HCT116 (cell line): ENCODE data around the gene AGAP1. TPM values are rescaled to one million over a fixed set of nuclear protein-coding genes. Genes with fewer than 3 reads are reported as not detected.

ENCODE experiments used
- ATAC-seq: fragments of 200-7000 bp; cut with Tn5 transposase; 2 replicates; pipeline ENCODE4 v1.9.1; 2020; ENCODE audit warnings: mild to moderate bottlenecking, moderate library complexity
- BruUV-seq: library from RNA; stranded (reverse); fragments of 400-500 nt; replicated peaks from 2 replicates; lab custom pipeline; 2021; lab: Mats Ljungman, UMichigan
- CTCF ChIA-PET: fragments of 300-600 bp; sonication (Branson Sonifier 250); formaldehyde crosslinking; loops from one replicate; lab custom pipeline; 2021; ENCODE audit warnings: antibody characterized with exemption; lab: Charles Lee
- POLR2A ChIA-PET: fragments of 300-600, 350-600 bp; sonication (Branson Sonifier 250); formaldehyde crosslinking; loops from one replicate; lab custom pipeline; 2021; ENCODE audit warnings: antibody characterized with exemption; lab: Charles Lee
- RAD21 ChIA-PET, 2 experiments: fragments of 300-600 bp; sonication (Branson Sonifier 250); formaldehyde crosslinking; loops; one replicate each; lab custom pipeline; 2023; ENCODE audit warnings: low total read pairs in 2 of 2; ENCODE audit not compliant: uncharacterized antibody in 2 of 2, unreplicated experiment in 2 of 2, low non-redundant PET in 1 of 2; lab: Charles Lee
- DNase-seq: peaks from one replicate; pipeline ENCODE4 v3.0.0-alpha.2; 2010; ENCODE audit warnings: low read depth, low spot score
- H2AFZ ChIP-seq: fragments of 200-600 bp; shearing (Covaris generic), sonication (generic); 2 replicates; pipeline ENCODE4 v1.6.1; 2017; ENCODE audit warnings: low read depth, mixed run types, mixed read lengths, antibody characterized with exemption, low read length; ENCODE audit not compliant: poor library complexity, severe bottlenecking
- H3K27ac ChIP-seq: 2 replicates; pipeline ENCODE4 v1.5.1; 2012; ENCODE audit warnings: low read depth, low read length
- H3K27me3 ChIP-seq: fragments of 200-600 bp; sonication (generic); 2 replicates; pipeline ENCODE4 v1.6.1; 2016; ENCODE audit warnings: mixed run types, low read length, mixed read lengths; ENCODE audit not compliant: insufficient read depth
- H3K36me3 ChIP-seq, 2 experiments: fragments of 200-500 bp in 1 of 2; fragments of 200-600 bp in 1 of 2; sonication (Bioruptor generic) in 1 of 2; sonication (generic) in 1 of 2; 2 replicates each; pipeline versions ENCODE4 v1.5.1 to v1.6.1; 2014 to 2016; ENCODE audit warnings: low read length in 2 of 2, inconsistent platforms in 1 of 2, mixed read lengths in 1 of 2, mixed run types in 1 of 2; ENCODE audit not compliant: insufficient read depth in 2 of 2, control insufficient read depth in 1 of 2
- H3K4me1 ChIP-seq, 2 experiments: fragments of 200-600 bp in 1 of 2; sonication (generic) in 1 of 2; 2 replicates each; pipeline versions ENCODE4 v1.5.1 to v1.6.1; 2012 to 2017; ENCODE audit warnings: low read length in 2 of 2, inconsistent platforms in 1 of 2, mild to moderate bottlenecking in 1 of 2, mixed read lengths in 1 of 2, mixed run types in 1 of 2, moderate library complexity in 1 of 2; ENCODE audit not compliant: insufficient read depth in 2 of 2, control insufficient read depth in 1 of 2
- H3K4me2 ChIP-seq: fragments of 200-600 bp; sonication (generic); 2 replicates; pipeline ENCODE4 v1.6.1; 2017; ENCODE audit warnings: mixed run types, low read length, mixed read lengths
- H3K4me3 ChIP-seq, 2 experiments: fragments of 200-600 bp in 1 of 2; sonication (generic) in 1 of 2; replicated peaks in 1 of 2; 2 replicates each; pipeline ENCODE4 v1.5.1; 2011 to 2016; ENCODE audit warnings: low read length in 2 of 2, control low read depth in 1 of 2, low read depth in 1 of 2, mild to moderate bottlenecking in 1 of 2, mixed read lengths in 1 of 2, mixed run types in 1 of 2
- H3K79me2 ChIP-seq: fragments of 200-600 bp; sonication (generic); 2 replicates; pipeline ENCODE4 v1.6.1; 2017; ENCODE audit warnings: mild to moderate bottlenecking, mixed run types, low read length, moderate library complexity, mixed read lengths; ENCODE audit not compliant: insufficient read depth
- H3K9ac ChIP-seq: fragments of 200-600 bp; sonication (generic); 2 replicates; pipeline ENCODE4 v1.6.1; 2016; ENCODE audit warnings: low read length, mixed read lengths
- H3K9me2 ChIP-seq: fragments of 200-600 bp; sonication (generic), shearing (Covaris generic); 2 replicates; pipeline ENCODE4 v1.6.1; 2017; ENCODE audit warnings: mixed run types, mild to moderate bottlenecking, moderate library complexity; ENCODE audit not compliant: insufficient read depth
- H3K9me3 ChIP-seq, 2 experiments: fragments of 200-500 bp in 1 of 2; fragments of 200-600 bp in 1 of 2; sonication (Bioruptor generic) in 1 of 2; sonication (generic) in 1 of 2; 2 replicates each; pipeline ENCODE4 v1.6.1; 2014 to 2017; ENCODE audit warnings: low read length in 2 of 2, mixed read lengths in 2 of 2, inconsistent platforms in 1 of 2, low read depth in 1 of 2, mild to moderate bottlenecking in 1 of 2, mixed run types in 1 of 2, moderate library complexity in 1 of 2; ENCODE audit not compliant: control insufficient read depth in 1 of 2, insufficient read depth in 1 of 2
- H4K20me1 ChIP-seq: fragments of 200-600 bp; sonication (generic), shearing (Covaris generic); 2 replicates; pipeline ENCODE4 v1.6.1; 2017; ENCODE audit warnings: mixed run types, mild to moderate bottlenecking, moderate library complexity; ENCODE audit not compliant: insufficient read depth
- ELF1 ChIP-seq: IDR thresholded peaks from 2 replicates; pipeline ENCODE4 v1.6.1; 2012; ENCODE audit warnings: low read depth, borderline replicate concordance
- EZH2 ChIP-seq: fragments of 200-600 bp; sonication (generic); IDR thresholded peaks from 2 replicates; pipeline ENCODE4 v1.6.1; 2017; ENCODE audit warnings: antibody characterized with exemption, mixed run types
- POLR2A ChIP-seq: IDR thresholded peaks from 2 replicates; pipeline ENCODE4 v1.7.0; 2011; ENCODE audit warnings: borderline replicate concordance; ENCODE audit not compliant: insufficient read depth, insufficient read length; ENCODE audit errors: extremely low read depth
- RAD21 ChIP-seq: IDR thresholded peaks from 2 replicates; pipeline ENCODE4 v1.6.1; 2012; ENCODE audit warnings: low read depth, mild to moderate bottlenecking
- SIN3A ChIP-seq: IDR thresholded peaks from 2 replicates; pipeline ENCODE4 v1.6.1; 2012; ENCODE audit warnings: low read depth
- SP1 ChIP-seq: IDR thresholded peaks from 2 replicates; pipeline ENCODE4 v1.6.1; 2012; ENCODE audit warnings: low read depth
- SRF ChIP-seq: IDR thresholded peaks from 2 replicates; pipeline ENCODE4 v1.6.1; 2012; ENCODE audit warnings: low read depth
- ZFX ChIP-seq: fragments of 450-650 bp; IDR thresholded peaks from 2 replicates; pipeline ENCODE4 v1.6.1; 2017
- intact Hi-C: fragments of 100-400 bp; cut with micrococcal nuclease; formaldehyde crosslinking; loops from 2 replicates; pipeline ENCODE4 v1.10.0; 2022
- total RNA-seq: library from RNA; stranded (reverse); gene quantifications from one replicate; pipeline ENCODE4 v1.2.1, GENCODE V29; 2021; ENCODE audit not compliant: unreplicated experiment
- TF ChIP-seq, protein P1 (sequence below): IDR thresholded peaks from 2 replicates; pipeline ENCODE4 v1.6.1; 2012; ENCODE audit warnings: low read depth
- TF ChIP-seq, protein P2 (sequence below): IDR thresholded peaks from 2 replicates; pipeline ENCODE4 v1.6.1; 2012
- TF ChIP-seq, protein P3 (sequence below): IDR thresholded peaks from 2 replicates; pipeline ENCODE4 v1.6.1; 2011; ENCODE audit warnings: mild to moderate bottlenecking, low read length, moderate library complexity; ENCODE audit not compliant: insufficient replicate concordance; ENCODE audit errors: extremely low read depth
- TF ChIP-seq, protein P4 (sequence below): IDR thresholded peaks from 2 replicates; pipeline ENCODE4 v1.6.1; 2012

Gene AGAP1
- total RNA-seq, 1 experiment from 2014 or later, result 43.8 TPM

DNA sequence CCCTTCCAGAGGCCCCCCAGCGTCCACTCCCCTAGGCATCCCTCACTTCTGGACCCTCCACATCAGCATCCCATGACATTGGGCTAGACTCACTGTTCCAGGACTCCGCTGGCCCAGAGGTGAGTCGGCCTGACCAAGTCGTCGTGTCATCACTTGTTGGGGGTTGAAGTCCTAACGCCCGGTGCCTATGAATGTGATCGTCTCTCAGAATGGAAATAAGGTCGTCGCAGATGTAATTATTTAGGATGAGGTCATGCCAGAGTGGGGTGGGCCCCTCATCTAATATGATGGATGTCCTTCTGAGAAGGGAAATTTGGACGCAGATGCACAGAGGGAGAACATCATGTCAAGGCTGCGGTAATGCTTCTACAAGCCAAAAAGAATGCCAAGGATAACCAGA lies 142.7 kb downstream of the AGAP1 start:
- POLR2A ChIA-PET, result no interaction called here
- H3K79me2 ChIP-seq, result peaks cover 86% of the 10 kb centered on the region
- H3K27ac ChIP-seq, result no peak overlapping the region
- CTCF ChIA-PET, result no interaction called here
- H3K36me3 ChIP-seq, result no peaks in the 10 kb centered on the region
- H3K9me3 ChIP-seq, result no peaks in the 10 kb centered on the region
- no peak overlapping the region for H2AFZ ChIP-seq
- no peaks in the 10 kb centered on the region for H4K20me1 ChIP-seq
- H3K9ac ChIP-seq, result no peak overlapping the region
- no peak for ATAC-seq
- BruUV-seq, result no TSS peak
- H3K4me2 ChIP-seq, result no peak overlapping the region
- no peaks in the 10 kb centered on the region for H3K27me3 ChIP-seq
- no peaks in the 10 kb centered on the region for H3K9me2 ChIP-seq
- peaks cover 0 to 12% of the 10 kb centered on the region in 2 experiments; a peak in 3 of 4 replicates for H3K4me1 ChIP-seq
- H3K4me3 ChIP-seq, result no peak overlapping the region
- no peak for DNase-seq
- TF ChIP-seq EZH2 (no peak), RAD21 (no peak), ZFX (no peak), SRF (no peak), ELF1 (no peak), SIN3A (no peak), POLR2A (no peak), SP1 (no peak)
- TF ChIP-seq, protein P1, sequence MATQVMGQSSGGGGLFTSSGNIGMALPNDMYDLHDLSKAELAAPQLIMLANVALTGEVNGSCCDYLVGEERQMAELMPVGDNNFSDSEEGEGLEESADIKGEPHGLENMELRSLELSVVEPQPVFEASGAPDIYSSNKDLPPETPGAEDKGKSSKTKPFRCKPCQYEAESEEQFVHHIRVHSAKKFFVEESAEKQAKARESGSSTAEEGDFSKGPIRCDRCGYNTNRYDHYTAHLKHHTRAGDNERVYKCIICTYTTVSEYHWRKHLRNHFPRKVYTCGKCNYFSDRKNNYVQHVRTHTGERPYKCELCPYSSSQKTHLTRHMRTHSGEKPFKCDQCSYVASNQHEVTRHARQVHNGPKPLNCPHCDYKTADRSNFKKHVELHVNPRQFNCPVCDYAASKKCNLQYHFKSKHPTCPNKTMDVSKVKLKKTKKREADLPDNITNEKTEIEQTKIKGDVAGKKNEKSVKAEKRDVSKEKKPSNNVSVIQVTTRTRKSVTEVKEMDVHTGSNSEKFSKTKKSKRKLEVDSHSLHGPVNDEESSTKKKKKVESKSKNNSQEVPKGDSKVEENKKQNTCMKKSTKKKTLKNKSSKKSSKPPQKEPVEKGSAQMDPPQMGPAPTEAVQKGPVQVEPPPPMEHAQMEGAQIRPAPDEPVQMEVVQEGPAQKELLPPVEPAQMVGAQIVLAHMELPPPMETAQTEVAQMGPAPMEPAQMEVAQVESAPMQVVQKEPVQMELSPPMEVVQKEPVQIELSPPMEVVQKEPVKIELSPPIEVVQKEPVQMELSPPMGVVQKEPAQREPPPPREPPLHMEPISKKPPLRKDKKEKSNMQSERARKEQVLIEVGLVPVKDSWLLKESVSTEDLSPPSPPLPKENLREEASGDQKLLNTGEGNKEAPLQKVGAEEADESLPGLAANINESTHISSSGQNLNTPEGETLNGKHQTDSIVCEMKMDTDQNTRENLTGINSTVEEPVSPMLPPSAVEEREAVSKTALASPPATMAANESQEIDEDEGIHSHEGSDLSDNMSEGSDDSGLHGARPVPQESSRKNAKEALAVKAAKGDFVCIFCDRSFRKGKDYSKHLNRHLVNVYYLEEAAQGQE, result no peak
- TF ChIP-seq, protein P2, sequence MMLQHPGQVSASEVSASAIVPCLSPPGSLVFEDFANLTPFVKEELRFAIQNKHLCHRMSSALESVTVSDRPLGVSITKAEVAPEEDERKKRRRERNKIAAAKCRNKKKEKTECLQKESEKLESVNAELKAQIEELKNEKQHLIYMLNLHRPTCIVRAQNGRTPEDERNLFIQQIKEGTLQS, result no peak
- TF ChIP-seq, protein P3, sequence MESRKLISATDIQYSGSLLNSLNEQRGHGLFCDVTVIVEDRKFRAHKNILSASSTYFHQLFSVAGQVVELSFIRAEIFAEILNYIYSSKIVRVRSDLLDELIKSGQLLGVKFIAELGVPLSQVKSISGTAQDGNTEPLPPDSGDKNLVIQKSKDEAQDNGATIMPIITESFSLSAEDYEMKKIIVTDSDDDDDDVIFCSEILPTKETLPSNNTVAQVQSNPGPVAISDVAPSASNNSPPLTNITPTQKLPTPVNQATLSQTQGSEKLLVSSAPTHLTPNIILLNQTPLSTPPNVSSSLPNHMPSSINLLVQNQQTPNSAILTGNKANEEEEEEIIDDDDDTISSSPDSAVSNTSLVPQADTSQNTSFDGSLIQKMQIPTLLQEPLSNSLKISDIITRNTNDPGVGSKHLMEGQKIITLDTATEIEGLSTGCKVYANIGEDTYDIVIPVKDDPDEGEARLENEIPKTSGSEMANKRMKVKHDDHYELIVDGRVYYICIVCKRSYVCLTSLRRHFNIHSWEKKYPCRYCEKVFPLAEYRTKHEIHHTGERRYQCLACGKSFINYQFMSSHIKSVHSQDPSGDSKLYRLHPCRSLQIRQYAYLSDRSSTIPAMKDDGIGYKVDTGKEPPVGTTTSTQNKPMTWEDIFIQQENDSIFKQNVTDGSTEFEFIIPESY, result no peak
- TF ChIP-seq, protein P4, sequence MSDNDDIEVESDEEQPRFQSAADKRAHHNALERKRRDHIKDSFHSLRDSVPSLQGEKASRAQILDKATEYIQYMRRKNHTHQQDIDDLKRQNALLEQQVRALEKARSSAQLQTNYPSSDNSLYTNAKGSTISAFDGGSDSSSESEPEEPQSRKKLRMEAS, result no peak
- intact Hi-C loops, result loop anchor here (10.0 kb wide), 1 partner anchor 108 kb away; no protein-coding TSS in a partner anchor
- RAD21 ChIA-PET, result no interaction called here
